HG02588 (cell line): ENCODE measurements around the gene ADGRG7.
A peak's percentile ranks its signal among the peaks of the same experiment; 100 is the strongest.

Source experiments
- ATAC-seq: cut with Tn5 transposase; IDR thresholded peaks from one replicate; pipeline ENCODE4 v1.9.1; 2021; ENCODE audit warnings: mild to moderate bottlenecking, moderate library complexity; ENCODE audit not compliant: unreplicated experiment

ADGRG7 gene

GRCh38 chr3:100697172-100697571 is 87.8 kb downstream of the ADGRG7 start:
- no peak for ATAC-seq

GRCh38 chr3:100697723-100698285 is 88.4 kb downstream of the ADGRG7 start:
- no peak for ATAC-seq

- no peak for ATAC-seq
These were observed 89.3 kb downstream of the ADGRG7 start for GRCh38 chr3:100698736-100699135.

- no peak for ATAC-seq
These were observed 91.3 kb downstream of the ADGRG7 start for GRCh38 chr3:100700708-100701107.

GRCh38 chr3:100702082-100702979 is 92.9 kb downstream of the ADGRG7 start:
- ATAC-seq: no peak

GRCh38 chr3:100702980-100703345 is 93.6 kb downstream of the ADGRG7 start:
- ATAC-seq: no peak

- ATAC-seq: no peak
These were observed 94.5 kb downstream of the ADGRG7 start for GRCh38 chr3:100703865-100704264.

GRCh38 chr3:100706365-100706764 is 97.0 kb downstream of the ADGRG7 start:
- ATAC-seq: no peak

- ATAC-seq: no peak
These were observed 99.2 kb downstream of the ADGRG7 start for GRCh38 chr3:100708644-100708988.

- ATAC-seq: peak; percentile 94
These were observed 99.8 kb downstream of the ADGRG7 start, which contains the start of gene TFG for GRCh38 chr3:100708989-100709841. TSS of gene TFG (plus strand) at chr3:100709494. CDS start at chr3:100713686, 4,192 bp downstream.

- ATAC-seq: no peak
These were observed 100.5 kb downstream of the ADGRG7 start for GRCh38 chr3:100709842-100710260.

GRCh38 chr3:100710261-100710968 is 101.0 kb downstream of the ADGRG7 start:
- ATAC-seq: peak; percentile 35

- ATAC-seq: no peak
These were observed 105.8 kb downstream of the ADGRG7 start for GRCh38 chr3:100715176-100715575.

GRCh38 chr3:100717063-100717462 is 107.7 kb downstream of the ADGRG7 start:
- ATAC-seq: no peak

- ATAC-seq: no peak
These were observed 108.5 kb downstream of the ADGRG7 start for GRCh38 chr3:100717637-100718487.

GRCh38 chr3:100719136-100719535 is 109.7 kb downstream of the ADGRG7 start:
- ATAC-seq: no peak

- no peak for ATAC-seq
These were observed 111.0 kb downstream of the ADGRG7 start for GRCh38 chr3:100720426-100720825.

GRCh38 chr3:100725935-100726513 is 116.6 kb downstream of the ADGRG7 start:
- ATAC-seq: no peak

GRCh38 chr3:100726706-100727105 is 117.3 kb downstream of the ADGRG7 start:
- ATAC-seq: no peak

GRCh38 chr3:100730524-100730923 is 121.1 kb downstream of the ADGRG7 start:
- no peak for ATAC-seq
